GM12878 (cell line): ENCODE results near the gene SLC6A9.

Experiments used
- BCL3 ChIP-seq: IDR thresholded peaks from 2 replicates; pipeline ENCODE4 v1.6.1; 2011; ENCODE audit warnings: borderline replicate concordance, low read depth, mild to moderate bottlenecking, moderate library complexity, low read length; ENCODE audit not compliant: insufficient read depth, poor library complexity, severe bottlenecking
- CHD4 ChIP-seq: fragments of 200-600 bp; sonication (generic); IDR thresholded peaks from 2 replicates; pipeline ENCODE4 v1.6.1; 2016; ENCODE audit warnings: mild to moderate bottlenecking
- FOS ChIP-seq: IDR thresholded peaks from 3 replicates; pipeline ENCODE4 v1.6.1; 2011; ENCODE audit warnings: borderline replicate concordance; ENCODE audit not compliant: insufficient read length; ENCODE audit errors: extremely low read depth
- NFIC ChIP-seq: IDR thresholded peaks from 2 replicates; pipeline ENCODE4 v1.6.1; 2012; ENCODE audit warnings: low read depth, mild to moderate bottlenecking, inconsistent platforms, low read length, moderate library complexity
- POLR2A ChIP-seq: IDR thresholded peaks from 2 replicates; pipeline ENCODE4 v1.6.1; 2011; ENCODE audit warnings: low read depth, mild to moderate bottlenecking, low read length
- POLR2AphosphoS5 ChIP-seq: IDR thresholded peaks from 2 replicates; pipeline ENCODE4 v1.6.1; 2011; ENCODE audit warnings: mild to moderate bottlenecking, low read length, inconsistent platforms
- ZBTB11 ChIP-seq: fragments of 450-650 bp; formaldehyde crosslinking; IDR thresholded peaks from 2 replicates; pipeline ENCODE4 v1.5.0; 2022; ENCODE audit warnings: mild to moderate bottlenecking, missing genetic modification characterization
- TF ChIP-seq, protein P1 (sequence below), 3 experiments: IDR thresholded peaks in 2 of 3; conservative IDR thresholded peaks in 1 of 3; 2 replicates each; pipeline ENCODE4 v1.5.1; 2011; ENCODE audit warnings: low read depth in 3 of 3, low read length in 3 of 3, mild to moderate bottlenecking in 3 of 3, control low read depth in 2 of 3, moderate library complexity in 2 of 3, inconsistent platforms in 1 of 3, mixed read lengths in 1 of 3; ENCODE audit not compliant: control insufficient read depth in 2 of 3, insufficient read depth in 1 of 3; ENCODE audit errors: extremely low read depth in 1 of 3

GRCh38 chr1:44016041-44016889 is 15.0 kb downstream of the SLC6A9 start:
- TF ChIP-seq, protein P1, sequence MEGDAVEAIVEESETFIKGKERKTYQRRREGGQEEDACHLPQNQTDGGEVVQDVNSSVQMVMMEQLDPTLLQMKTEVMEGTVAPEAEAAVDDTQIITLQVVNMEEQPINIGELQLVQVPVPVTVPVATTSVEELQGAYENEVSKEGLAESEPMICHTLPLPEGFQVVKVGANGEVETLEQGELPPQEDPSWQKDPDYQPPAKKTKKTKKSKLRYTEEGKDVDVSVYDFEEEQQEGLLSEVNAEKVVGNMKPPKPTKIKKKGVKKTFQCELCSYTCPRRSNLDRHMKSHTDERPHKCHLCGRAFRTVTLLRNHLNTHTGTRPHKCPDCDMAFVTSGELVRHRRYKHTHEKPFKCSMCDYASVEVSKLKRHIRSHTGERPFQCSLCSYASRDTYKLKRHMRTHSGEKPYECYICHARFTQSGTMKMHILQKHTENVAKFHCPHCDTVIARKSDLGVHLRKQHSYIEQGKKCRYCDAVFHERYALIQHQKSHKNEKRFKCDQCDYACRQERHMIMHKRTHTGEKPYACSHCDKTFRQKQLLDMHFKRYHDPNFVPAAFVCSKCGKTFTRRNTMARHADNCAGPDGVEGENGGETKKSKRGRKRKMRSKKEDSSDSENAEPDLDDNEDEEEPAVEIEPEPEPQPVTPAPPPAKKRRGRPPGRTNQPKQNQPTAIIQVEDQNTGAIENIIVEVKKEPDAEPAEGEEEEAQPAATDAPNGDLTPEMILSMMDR (IDR thresholded peaks at IDR 0.05 in 2 of 3, conservative IDR thresholded peaks at IDR 0.05 in 1 of 3; ENCODE audit: control insufficient read depth in 2 of 3, extremely low read depth in 1 of 3, insufficient read depth in 1 of 3, low read depth in 3 of 3, low read length in 3 of 3), result no peak
- no peak for TF ChIP-seq NFIC
- TF ChIP-seq ZBTB11 (CRISPR knock-in tag), result no peak
- TF ChIP-seq POLR2AphosphoS5, result no peak
- TF ChIP-seq FOS, result no peak
- TF ChIP-seq CHD4, result no peak
- no peak for TF ChIP-seq POLR2A
- TF ChIP-seq BCL3, result no peak
